GM21619 (cell line): ENCODE results near the gene SAMD4A.

ENCODE experiments used
- ATAC-seq: cut with Tn5 transposase; IDR thresholded peaks from one replicate; pipeline ENCODE4 v1.9.1; 2021; ENCODE audit not compliant: unreplicated experiment

Gene SAMD4A

GRCh38 chr14:54815016-54815415 lies 248.1 kb downstream of the SAMD4A start:
- no peak for ATAC-seq

- ATAC-seq, result no peak
These were observed 248.6 kb downstream of the SAMD4A start for GRCh38 chr14:54815515-54815914.

- no peak for ATAC-seq
These were observed 249.5 kb downstream of the SAMD4A start for GRCh38 chr14:54816450-54816849.

GRCh38 chr14:54817506-54817905 lies 250.6 kb downstream of the SAMD4A start:
- no peak for ATAC-seq

- no peak for ATAC-seq
These were observed 251.5 kb downstream of the SAMD4A start for GRCh38 chr14:54818201-54819133.

- ATAC-seq, result no peak
These were observed 255.8 kb downstream of the SAMD4A start for GRCh38 chr14:54822685-54823084.

GRCh38 chr14:54823757-54824549 lies 257.0 kb downstream of the SAMD4A start:
- no peak for ATAC-seq

GRCh38 chr14:54828037-54828436 lies 261.1 kb downstream of the SAMD4A start:
- no peak for ATAC-seq

GRCh38 chr14:54829486-54830224 lies 262.7 kb downstream of the SAMD4A start:
- ATAC-seq, result no peak

GRCh38 chr14:54830650-54831049 lies 263.7 kb downstream of the SAMD4A start:
- ATAC-seq, result no peak

GRCh38 chr14:54834081-54834480 lies 267.2 kb downstream of the SAMD4A start:
- no peak for ATAC-seq

GRCh38 chr14:54834727-54835126 lies 267.8 kb downstream of the SAMD4A start:
- ATAC-seq, result no peak

GRCh38 chr14:54836231-54836630 lies 269.3 kb downstream of the SAMD4A start:
- no peak for ATAC-seq

GRCh38 chr14:54837508-54838149 lies 270.7 kb downstream of the SAMD4A start:
- ATAC-seq, result no peak

- no peak for ATAC-seq
These were observed 272.1 kb downstream of the SAMD4A start for GRCh38 chr14:54838931-54839512.

GRCh38 chr14:54839701-54840119 lies 272.8 kb downstream of the SAMD4A start:
- ATAC-seq, result no peak

- no peak for ATAC-seq
These were observed 273.4 kb downstream of the SAMD4A start for GRCh38 chr14:54840336-54840735.

- no peak for ATAC-seq
These were observed 273.9 kb downstream of the SAMD4A start for GRCh38 chr14:54840798-54841197.
